ENCODE results near the gene CCDC183. TPM values are rescaled to one million over a fixed set of nuclear protein-coding genes. Genes with fewer than 3 reads are reported as not detected.
A peak's percentile ranks its signal among the peaks of the same experiment; 100 is the strongest.

The CCDC183 gene
- total RNA-seq, 2 experiments from 2014 or later: 0.88 to 1.3 TPM

DNA sequence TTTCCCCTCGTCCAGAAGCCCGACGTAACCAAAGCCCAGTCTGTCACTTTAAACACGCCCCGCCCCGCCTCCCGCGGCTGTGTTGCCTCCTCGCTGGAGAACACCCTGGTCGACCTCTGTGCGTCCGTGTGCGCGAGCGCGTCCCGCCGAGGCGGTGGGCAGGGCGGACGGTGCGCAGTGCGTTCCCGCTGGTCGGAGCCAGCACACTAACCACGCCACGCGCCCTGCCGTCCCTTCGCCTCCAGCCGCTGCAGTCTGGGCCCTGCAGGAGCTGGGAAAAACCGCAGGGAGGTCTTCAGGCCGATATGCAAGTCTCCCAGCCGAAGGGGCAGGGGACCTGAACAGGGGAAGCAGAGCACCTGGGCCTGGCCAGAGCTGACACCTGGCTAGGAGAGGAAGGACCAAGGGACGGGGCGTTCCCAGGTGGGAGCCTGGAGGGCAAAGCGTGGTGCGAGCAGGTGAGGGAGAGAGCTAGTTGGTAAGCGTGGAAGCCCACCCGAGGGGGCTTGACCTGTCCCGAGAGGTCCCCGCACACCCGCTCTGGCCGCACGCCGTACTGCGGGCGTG is 51.8 kb downstream of the CCDC183 start:
- intact Hi-C loops (cut with micrococcal nuclease; ENCODE audit: unreplicated experiment): loop anchor here (2.0 kb wide), 1 partner anchor 39 kb away; no protein-coding TSS in a partner anchor
- Histone ChIP-seq H3K4me3 (ENCODE audit: low read depth, low read length, poor library complexity, severe bottlenecking) (peak overlapping the region; percentile 87), H3K4me2 (ENCODE audit: low read length) (peak overlapping the region; percentile 74), H3K9me3 (ENCODE audit: low read length) (no peaks in the 10 kb centered on the region), H3K36me3 (ENCODE audit: insufficient read depth, low read length) (peaks cover 4% of the 10 kb centered on the region), H3K79me2 (ENCODE audit: insufficient read depth, low read depth, low read length) (no peaks in the 10 kb centered on the region), H3K9me2 (ENCODE audit: insufficient read depth, low read length) (no peaks in the 10 kb centered on the region), H4K20me1 (ENCODE audit: insufficient read depth, low read length) (no peaks in the 10 kb centered on the region), H2AFZ (ENCODE audit: low read length) (no peak overlapping the region), H3K4me1 (ENCODE audit: insufficient read depth, low read length, poor library complexity, severe bottlenecking) (peaks cover 22% of the 10 kb centered on the region), H3K27ac (ENCODE audit: low read depth, low read length, poor library complexity, severe bottlenecking) (peak overlapping the region; percentile 55)
- TF ChIP-seq, protein P1, sequence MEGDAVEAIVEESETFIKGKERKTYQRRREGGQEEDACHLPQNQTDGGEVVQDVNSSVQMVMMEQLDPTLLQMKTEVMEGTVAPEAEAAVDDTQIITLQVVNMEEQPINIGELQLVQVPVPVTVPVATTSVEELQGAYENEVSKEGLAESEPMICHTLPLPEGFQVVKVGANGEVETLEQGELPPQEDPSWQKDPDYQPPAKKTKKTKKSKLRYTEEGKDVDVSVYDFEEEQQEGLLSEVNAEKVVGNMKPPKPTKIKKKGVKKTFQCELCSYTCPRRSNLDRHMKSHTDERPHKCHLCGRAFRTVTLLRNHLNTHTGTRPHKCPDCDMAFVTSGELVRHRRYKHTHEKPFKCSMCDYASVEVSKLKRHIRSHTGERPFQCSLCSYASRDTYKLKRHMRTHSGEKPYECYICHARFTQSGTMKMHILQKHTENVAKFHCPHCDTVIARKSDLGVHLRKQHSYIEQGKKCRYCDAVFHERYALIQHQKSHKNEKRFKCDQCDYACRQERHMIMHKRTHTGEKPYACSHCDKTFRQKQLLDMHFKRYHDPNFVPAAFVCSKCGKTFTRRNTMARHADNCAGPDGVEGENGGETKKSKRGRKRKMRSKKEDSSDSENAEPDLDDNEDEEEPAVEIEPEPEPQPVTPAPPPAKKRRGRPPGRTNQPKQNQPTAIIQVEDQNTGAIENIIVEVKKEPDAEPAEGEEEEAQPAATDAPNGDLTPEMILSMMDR (conservative IDR thresholded peaks at IDR 0.05; ENCODE audit: low read length): no peak
- no peak for TF ChIP-seq EZH2phosphoT487 (IDR thresholded peaks at IDR 0.05; ENCODE audit: borderline replicate concordance, low read depth, low read length)
- DNase-seq (ENCODE audit: low spot score): peak; percentile 76
- ChIA-PET POLR2A (interaction anchor here (0.5 to 0.6 kb wide), 3 partner anchors 57 to 796 kb away, joined by 4 to 6 read pairs (median 4); partner anchors contain the start of gene TMEM141), CTCF (ENCODE audit: unreplicated experiment) (no interaction called here)
- BruUV-seq (replicated peaks): no TSS peak

DNA sequence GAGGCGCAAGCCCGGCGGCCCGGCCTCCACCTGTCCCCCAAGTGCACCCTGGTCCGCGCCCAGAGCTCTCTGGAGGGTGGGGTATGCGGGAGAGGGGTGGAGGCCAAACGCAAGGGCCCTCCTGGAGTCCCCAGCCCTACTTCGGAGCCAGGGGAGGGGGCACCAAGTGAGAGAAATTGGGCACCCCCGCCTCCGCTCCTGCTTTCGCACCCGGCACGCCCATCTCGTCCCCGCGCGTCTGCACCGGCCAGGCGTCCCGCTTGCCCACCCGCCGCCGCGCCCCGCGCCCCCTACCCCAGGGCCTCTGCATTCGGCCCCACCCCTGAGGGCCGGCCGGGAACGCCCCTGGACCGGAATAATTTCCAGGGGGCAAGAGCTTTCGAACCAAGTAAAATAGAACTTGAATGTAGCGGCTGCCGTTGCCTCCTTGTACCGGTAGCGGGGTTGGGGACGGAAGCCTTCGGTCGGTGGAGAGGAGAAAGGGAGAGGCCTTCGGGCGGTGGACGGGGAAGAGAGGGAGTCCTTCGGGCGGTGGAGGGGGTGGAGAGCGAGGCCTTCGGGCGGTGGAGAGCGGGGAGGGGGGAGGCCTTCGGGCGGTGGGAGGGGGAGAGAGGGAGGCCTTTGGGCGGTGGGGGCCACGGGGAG is 52.4 kb downstream of the CCDC183 start:
- intact Hi-C loops (cut with micrococcal nuclease; ENCODE audit: unreplicated experiment): loop anchor here (1.0 to 2.0 kb wide), 3 partner anchors 18 to 40 kb away; partner anchors contain the start of genes EDF1 and TRAF2
- no peak for TF ChIP-seq EZH2phosphoT487 (IDR thresholded peaks at IDR 0.05; ENCODE audit: borderline replicate concordance, low read depth, low read length)
- TF ChIP-seq, protein P1 (conservative IDR thresholded peaks at IDR 0.05; ENCODE audit: low read length): no peak
- H3K9me2 ChIP-seq (ENCODE audit: insufficient read depth, low read length): no peaks in the 10 kb centered on the region
- H3K27ac ChIP-seq (ENCODE audit: low read depth, low read length, poor library complexity, severe bottlenecking): peak overlapping the region; percentile 55
- DNase-seq (ENCODE audit: low spot score): peak; percentile 61
- H3K79me2 ChIP-seq (ENCODE audit: insufficient read depth, low read depth, low read length): no peaks in the 10 kb centered on the region
- peak overlapping the region; percentile 87 for H3K4me3 ChIP-seq (ENCODE audit: low read depth, low read length, poor library complexity, severe bottlenecking)
- peaks cover 16% of the 10 kb centered on the region for H3K4me1 ChIP-seq (ENCODE audit: insufficient read depth, low read length, poor library complexity, severe bottlenecking)
- H3K36me3 ChIP-seq (ENCODE audit: insufficient read depth, low read length): peaks cover 4% of the 10 kb centered on the region
- peak overlapping the region; percentile 74 for H3K4me2 ChIP-seq (ENCODE audit: low read length)
- POLR2A ChIA-PET: interaction anchor here (0.5 kb wide), 1 partner anchor 277 kb away, joined by 3 read pairs; no protein-coding TSS in a partner anchor
- CTCF ChIA-PET (ENCODE audit: unreplicated experiment): no interaction called here
- BruUV-seq (replicated peaks): no TSS peak
- no peaks in the 10 kb centered on the region for H3K9me3 ChIP-seq (ENCODE audit: low read length)
- no peaks in the 10 kb centered on the region for H4K20me1 ChIP-seq (ENCODE audit: insufficient read depth, low read length)
- H2AFZ ChIP-seq (ENCODE audit: low read length): no peak overlapping the region

Measured in OCI-LY7 (cell line).